HG02943 (cell line): ENCODE data around the gene TUBG2.

ENCODE experiments used
- ATAC-seq: cut with Tn5 transposase; IDR thresholded peaks from one replicate; pipeline ENCODE4 v1.9.1; 2021; ENCODE audit warnings: mild to moderate bottlenecking, low read depth, moderate library complexity; ENCODE audit not compliant: unreplicated experiment

TUBG2 gene

DNA sequence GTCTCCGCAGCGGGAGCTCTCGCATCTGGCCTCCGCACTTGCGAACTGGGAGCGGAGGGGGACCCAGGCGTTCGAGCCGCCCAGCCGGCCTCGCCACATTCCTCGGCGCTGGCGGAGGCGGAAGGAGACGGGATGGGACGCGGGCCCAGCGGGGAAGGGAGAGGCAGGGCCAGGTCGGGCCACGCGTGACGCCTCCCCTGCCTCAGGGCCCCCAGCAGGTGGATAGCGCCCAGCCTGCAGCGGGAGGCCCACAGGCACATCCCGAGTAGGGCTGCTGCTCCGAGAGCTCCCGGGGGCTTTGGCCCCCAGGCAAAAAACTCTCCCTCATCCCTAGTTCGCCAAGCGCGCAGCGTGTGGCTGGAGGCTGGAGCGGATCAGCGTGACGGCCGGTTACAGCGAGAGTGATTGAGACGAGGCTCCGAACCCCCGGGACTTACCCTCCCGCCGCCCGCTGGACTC is 16.9 kb downstream of the TUBG2 start:
- ATAC-seq: no peak

- ATAC-seq: no peak
These were observed 17.4 kb downstream of the TUBG2 start, which contains the start of gene PLEKHH3 for GRCh38 chr17:42676424-42677011. PLEKHH3 (minus strand) TSS chr17:42676994; CDS start chr17:42676563, 431 bp downstream.

DNA sequence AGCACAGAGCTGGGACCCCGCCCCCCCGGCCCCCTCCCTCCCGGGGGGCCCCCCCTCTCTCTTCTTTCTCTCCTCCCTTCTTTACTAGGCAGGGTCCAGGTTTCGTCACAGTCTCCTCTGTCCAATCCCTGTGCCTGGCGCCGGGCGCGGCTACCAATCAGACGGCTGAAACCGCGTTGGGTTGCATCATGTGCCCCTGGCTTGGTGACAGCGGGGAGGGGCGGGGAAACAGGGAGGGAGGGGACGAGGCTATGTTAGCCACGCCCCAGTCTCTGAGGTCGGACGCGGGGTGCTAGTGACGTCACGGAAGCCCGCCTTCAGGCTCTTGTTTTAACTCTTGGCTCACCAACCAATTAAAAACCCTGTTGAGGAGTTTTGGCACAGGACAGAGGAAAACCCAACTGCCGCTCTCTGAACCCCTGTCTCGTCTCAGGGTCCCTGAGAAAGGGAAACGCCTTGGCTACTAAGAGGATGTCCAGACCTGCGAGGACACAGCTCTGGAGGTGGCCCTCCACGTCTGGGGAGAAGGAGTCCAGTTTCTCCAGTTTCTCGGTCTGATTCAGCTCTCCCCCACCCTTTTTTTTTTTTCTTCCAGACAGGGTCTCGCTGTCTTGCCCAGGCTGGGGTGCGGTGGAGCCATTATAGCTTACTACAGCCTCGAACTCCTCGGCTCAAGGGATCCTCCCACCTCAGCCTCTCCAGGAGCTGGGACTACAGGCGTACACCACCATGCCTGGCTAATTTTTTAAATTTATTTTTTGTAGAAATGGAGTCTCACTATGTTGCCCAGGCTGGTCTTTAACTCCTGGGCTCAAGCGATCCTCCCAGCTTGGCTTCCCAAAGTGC is 18.2 kb downstream of the TUBG2 start:
- peak; percentile 58 for ATAC-seq

GRCh38 chr17:42677921-42678781 is 19.1 kb downstream of the TUBG2 start:
- peak; percentile 26 for ATAC-seq

- no peak for ATAC-seq
These were observed 19.9 kb downstream of the TUBG2 start for GRCh38 chr17:42678951-42679491.

DNA sequence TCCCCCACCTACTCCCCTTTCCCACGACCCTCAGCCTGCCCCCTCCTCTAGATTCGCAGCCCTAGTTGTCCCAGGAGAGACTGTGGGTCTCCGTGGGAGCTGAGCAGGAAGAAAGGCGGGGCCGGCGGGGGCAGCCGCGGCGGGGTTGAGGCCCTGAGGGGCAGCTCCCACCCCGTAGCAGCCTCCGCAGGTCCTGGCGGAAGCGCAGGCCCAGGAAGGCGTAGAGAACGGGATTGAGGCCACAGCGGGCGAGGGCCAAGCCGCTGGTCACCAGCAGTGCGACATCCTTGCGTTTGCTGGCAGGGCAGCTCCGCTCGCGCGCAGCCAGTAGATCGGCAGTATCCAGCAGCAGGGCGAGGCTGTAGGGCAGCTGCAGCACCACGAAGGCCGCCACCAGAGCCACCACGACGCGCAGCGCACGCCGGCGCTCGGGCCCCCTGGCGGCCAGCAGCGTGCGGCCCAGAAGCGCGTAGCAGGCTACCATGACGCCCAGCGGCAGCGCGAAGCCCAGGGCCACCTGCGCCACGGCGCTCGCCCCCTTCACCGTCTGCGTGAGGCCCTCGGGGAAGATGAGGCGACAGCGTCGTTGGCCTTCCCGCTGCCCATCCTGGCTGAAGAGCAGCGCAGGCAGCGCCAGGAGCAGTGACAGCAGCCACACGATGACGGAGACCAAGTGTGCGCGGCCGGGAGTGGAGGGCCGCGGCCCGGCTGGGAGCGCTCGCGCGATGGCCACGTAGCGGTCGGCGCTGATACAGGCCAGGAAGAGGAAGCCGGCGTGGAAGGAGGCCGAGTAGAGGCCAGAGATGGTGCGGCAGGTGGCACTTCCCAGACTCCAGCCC is 20.6 kb downstream of the TUBG2 start:
- ATAC-seq: no peak

DNA sequence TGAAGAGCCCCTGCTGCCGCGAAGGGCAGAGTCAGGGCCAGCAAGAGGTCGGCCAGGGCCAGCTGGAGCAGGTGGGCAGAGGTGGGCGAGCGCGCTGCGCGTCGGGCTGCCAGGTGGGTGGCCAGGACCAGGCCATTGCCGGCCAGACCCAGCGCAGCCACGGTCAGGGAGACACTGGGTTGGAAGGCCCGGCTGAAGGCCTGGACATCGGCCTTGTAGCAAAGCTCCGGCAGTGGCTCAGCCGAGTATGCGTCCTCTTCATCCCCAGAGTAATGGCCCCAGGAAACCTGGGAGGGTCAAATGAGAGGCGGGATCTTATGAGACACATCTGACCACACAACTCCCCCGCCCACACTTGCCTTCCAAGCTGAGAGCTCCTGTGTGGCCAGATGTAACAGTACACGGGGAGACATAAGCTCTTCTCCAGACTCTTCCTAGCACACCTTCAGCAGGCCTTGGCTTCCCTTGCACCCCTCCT is 21.3 kb downstream of the TUBG2 start:
- no peak for ATAC-seq

- ATAC-seq: no peak
These were observed 23.1 kb downstream of the TUBG2 start, which contains the start of gene CNTNAP1 for GRCh38 chr17:42681976-42682721. CNTNAP1 (plus strand) TSS chr17:42682531; CDS start chr17:42682830, 299 bp downstream.

DNA sequence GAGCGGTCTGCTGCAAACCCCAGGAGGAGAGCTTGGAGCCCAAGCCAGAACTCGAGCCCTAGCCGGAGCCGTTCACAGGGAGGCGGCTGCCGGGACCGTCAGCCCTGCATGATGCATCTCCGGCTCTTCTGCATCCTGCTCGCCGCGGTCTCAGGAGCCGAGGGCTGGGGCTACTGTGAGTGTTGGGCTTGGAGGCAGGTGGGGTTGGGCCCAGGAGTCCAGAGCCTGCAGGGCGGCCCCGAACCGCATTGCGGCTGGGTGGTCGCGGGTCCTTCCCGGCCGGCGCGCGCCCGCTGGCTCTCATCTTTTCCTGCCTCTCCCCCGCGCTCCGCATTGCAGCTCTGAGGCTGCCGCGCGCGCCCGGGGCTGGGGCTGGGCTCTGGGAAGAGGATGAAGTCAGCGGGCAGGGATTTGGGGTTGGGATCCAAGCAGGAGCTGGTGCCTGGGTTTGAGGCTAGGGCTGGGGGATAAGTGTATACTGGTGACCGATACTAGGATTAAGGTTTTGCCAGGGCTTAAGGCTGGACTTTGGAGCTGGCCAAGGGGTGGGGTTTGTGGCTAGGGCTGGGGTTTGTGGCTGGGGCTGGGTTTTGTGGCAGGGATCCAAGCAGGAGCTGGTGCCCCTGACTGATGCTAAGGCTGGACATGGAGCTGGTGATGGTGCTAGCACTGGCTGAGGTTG is 23.8 kb downstream of the TUBG2 start:
- no peak for ATAC-seq

DNA sequence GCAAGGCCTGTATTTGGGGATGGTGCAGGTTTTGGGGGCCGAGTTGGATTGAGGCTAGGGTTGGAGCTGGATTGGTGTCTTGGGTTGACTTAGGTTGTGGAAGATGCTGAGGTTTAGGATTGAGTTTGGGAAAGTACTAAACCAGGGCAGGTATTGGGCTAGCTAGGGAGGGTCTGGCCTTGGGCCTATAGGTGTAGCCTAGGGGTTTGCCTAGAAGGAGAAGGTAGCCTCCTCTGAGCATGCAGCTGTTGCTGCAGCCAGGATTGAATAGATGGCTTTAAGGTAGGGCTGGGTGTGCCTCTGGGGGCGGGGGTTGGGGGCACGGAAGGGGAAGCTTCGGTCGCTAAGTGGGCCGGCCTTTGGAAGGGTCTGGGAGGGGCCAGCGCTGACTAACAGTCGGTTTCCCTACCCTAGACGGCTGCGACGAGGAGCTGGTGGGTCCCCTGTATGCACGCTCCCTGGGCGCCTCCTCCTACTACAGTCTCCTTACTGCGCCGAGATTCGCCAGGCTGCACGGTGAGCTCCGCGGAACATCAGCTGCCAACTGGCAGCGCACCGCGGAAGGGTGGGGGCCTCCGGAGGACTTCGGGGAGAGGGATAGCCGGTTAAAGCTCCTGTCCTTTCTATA is 24.4 kb downstream of the TUBG2 start:
- ATAC-seq: no peak

- ATAC-seq: no peak
These were observed 26.0 kb downstream of the TUBG2 start for GRCh38 chr17:42684929-42685556.

GRCh38 chr17:42685831-42686230 is 26.7 kb downstream of the TUBG2 start:
- ATAC-seq: no peak

- ATAC-seq: no peak
These were observed 27.5 kb downstream of the TUBG2 start for GRCh38 chr17:42686520-42687128.

GRCh38 chr17:42687707-42688320 is 28.7 kb downstream of the TUBG2 start:
- ATAC-seq: no peak

- ATAC-seq: no peak
These were observed 31.5 kb downstream of the TUBG2 start for GRCh38 chr17:42690596-42690995.

DNA sequence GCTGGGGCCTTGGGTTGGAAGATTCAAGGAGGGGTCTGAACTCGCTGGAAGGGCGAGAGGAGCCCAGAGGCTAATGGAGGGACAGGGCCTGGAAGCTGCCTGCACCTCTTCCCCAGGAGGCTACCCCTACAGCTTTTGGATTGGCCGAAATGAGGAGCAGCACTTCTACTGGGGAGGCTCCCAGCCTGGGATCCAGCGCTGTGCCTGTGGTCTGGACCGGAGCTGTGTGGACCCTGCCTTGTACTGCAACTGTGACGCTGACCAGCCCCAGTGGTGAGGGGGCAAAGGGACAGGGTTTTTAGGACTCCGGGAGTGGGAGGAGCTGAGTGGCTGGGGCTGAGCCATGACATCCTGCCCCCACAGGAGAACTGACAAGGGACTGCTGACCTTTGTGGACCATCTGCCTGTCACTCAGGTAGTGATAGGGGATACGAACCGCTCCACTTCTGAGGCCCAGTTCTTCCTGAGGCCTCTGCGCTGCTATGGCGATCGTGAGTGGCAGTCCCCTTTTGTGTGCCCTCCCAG is 32.0 kb downstream of the TUBG2 start:
- no peak for ATAC-seq
